ENCODE data around the gene G6PD. TPM values are rescaled to one million over a fixed set of nuclear protein-coding genes. Genes with fewer than 3 reads are reported as not detected.
"Not testable (repeated sequence)": the region's sequence is repeated elsewhere in the genome, so short reads cannot be mapped to it uniquely, and the experiment has no call there.

Gene G6PD
- polyA plus RNA-seq (ENCODE audit: insufficient read length in 12 of 12) = 10 to 100 TPM in 8 of 12 donors, 1 to 10 TPM in 3, not detected in 1; 8.5 to 41.0 (median 11.9) TPM
- long read RNA-seq, donor 1, partial matches to known transcripts = 0 of 4 reads
- long read RNA-seq, donor 1, other reads (novel, unspliced or antisense) = 0 of 4 reads
- long read RNA-seq, donor 2 = 0 reads
- long read RNA-seq, donor 3 = 0 reads
- long read RNA-seq, donor 4 = 0 reads
- long read RNA-seq, donor 5, partial matches to known transcripts = 0 of 1 reads
- long read RNA-seq, donor 5, other reads (novel, unspliced or antisense) = 0 of 1 reads
- long read RNA-seq, donor 6, partial matches to known transcripts = 0 of 1 reads
- long read RNA-seq, donor 6, other reads (novel, unspliced or antisense) = 0 of 1 reads
- long read RNA-seq, donor 7, partial matches to known transcripts = 0 of 2 reads
- long read RNA-seq, donor 7, other reads (novel, unspliced or antisense) = 0 of 2 reads
- long read RNA-seq, donor 8, partial matches to known transcripts = 0 of 4 reads
- long read RNA-seq, donor 8, other reads (novel, unspliced or antisense) = 0 of 4 reads
- long read RNA-seq, donor 9, partial matches to known transcripts = 0 of 2 reads
- long read RNA-seq, donor 9, other reads (novel, unspliced or antisense) = 0 of 2 reads
- long read RNA-seq, donor 10, partial matches to known transcripts = 7 of 10 reads
- long read RNA-seq, donor 10, other reads (novel, unspliced or antisense) = 0 of 10 reads
- long read RNA-seq, donor 11, partial matches to known transcripts = 0 of 2 reads
- long read RNA-seq, donor 11, other reads (novel, unspliced or antisense) = 0 of 2 reads

GRCh38 chrX:154546354-154547244 lies at the start of gene G6PD:
Gene G6PD, minus strand, starts transcription at chrX:154546846. Its CDS starts 691 bp downstream, at chrX:154546155.
- peak; percentile 25 for DNase-seq

GRCh38 chrX:154595559-154596249 lies 49.1 kb upstream of the G6PD start:
- no peak for DNase-seq

- no peak for DNase-seq
Observed at GRCh38 chrX:154594491-154594890, 47.8 kb upstream of the G6PD start.

- DNase-seq = no peak
Observed at GRCh38 chrX:154593201-154593600, 46.6 kb upstream of the G6PD start.

- no peak for DNase-seq
Observed at GRCh38 chrX:154592505-154592904, 45.9 kb upstream of the G6PD start.

DNA sequence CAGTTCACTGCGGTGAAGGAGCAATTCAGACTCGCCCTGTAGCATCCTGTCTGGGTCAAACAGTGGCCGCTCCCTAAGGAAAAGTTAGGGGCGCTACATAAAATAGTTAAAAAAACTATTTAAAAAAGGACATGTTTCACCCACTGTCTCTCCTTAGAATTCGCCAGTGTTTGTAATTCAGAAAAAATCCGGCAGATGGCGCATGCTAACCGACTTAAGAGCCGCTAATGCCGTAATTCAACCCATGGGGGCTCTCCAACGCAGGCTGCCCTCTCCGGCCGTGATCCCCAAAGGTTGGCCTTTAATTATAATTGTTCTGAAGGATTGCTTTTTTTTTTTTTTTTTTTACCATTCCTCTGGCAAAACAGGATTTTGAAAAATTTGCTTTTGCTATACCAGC lies 43.8 kb upstream of the G6PD start:
- not testable (repeated sequence) for DNase-seq

GRCh38 chrX:154584585-154585183 lies 38.0 kb upstream of the G6PD start, which contains the start of gene CTAG1A:
Gene CTAG1A, plus strand, starts transcription at chrX:154585133. Its CDS starts 74 bp downstream, at chrX:154585207.
- DNase-seq = not testable (repeated sequence)

DNA sequence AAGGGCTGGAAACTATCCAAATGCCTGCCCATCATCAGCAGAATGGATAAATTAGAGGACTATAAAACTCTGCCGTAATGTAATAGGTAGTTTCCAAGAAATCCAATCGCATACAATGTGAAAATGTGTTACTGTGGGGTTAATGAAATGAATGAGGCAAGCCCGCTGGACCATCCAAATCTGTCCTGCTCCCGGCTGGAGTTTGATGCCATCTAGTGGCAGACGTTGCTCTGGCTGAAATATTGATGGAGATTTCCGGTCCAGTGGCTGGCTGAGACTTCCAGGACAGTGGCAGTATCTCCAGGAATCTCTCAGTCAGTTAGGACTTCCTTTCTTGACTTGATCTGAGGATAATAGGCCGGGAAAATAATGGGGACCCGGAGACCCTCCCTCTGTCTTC lies 36.3 kb upstream of the G6PD start:
- not testable (repeated sequence) for DNase-seq

DNA sequence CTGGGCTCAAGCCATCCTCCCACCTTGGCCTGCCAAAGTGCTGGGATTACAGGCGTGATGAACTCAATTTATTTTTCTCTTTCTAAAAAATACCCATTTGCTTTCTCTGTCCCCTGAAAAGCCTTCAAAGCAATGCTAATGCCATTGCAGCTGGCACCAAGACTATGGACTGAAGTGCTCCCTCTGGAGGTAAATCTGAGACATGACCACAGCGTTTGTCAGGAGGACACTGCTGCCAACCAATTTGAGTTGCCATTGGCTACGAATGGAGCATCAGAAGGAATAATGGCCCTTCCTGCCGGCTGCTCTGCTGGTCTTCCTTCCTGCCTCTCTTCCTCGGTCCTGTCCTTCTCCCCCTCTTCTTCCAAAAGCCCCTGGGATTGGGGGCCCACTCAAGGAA lies 28.4 kb upstream of the G6PD start:
- DNase-seq = not testable (repeated sequence)

DNA sequence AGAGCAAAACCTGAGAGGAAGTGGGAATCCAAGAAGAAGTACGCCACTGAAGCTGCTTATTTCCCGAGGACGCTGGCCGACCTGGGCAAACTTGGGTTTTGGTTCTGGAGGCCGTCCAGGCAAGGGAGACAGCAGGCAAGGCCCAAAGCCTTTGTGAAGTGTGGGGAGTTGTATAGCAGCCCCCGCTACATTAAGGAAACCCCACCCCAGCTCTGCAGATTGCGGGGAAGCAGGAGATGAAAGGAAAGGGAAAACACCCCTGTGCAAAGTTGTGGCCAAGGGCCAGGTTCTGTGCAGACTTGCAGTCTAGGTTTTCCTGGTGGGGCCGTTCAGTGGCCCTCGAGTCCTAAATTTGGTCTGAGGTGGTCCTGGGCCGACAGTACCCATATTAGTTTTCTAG lies 26.4 kb upstream of the G6PD start:
- not testable (repeated sequence) for DNase-seq

GRCh38 chrX:154570361-154570760 lies 23.7 kb upstream of the G6PD start:
- not testable (repeated sequence) for DNase-seq

DNA sequence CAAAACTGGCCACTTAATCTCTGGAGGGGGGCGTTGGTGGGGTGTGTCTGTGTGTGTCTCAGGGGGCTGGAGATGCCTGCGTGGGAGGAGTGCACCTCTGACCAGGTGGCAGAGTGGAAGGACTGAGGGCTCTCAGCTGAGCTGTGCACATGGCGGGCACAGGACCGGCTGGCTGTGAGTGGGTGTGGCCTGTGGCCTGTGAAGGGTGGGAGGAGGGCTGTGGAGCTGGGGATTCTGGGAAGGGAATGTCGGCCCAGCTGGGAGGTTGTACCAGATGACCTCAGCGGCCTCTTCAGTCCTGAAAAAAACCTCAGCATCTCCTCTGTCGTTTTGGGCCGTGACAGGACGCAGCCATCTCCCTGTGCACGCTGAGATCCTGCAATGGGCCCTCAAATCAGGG lies 15.6 kb upstream of the G6PD start:
- not testable (repeated sequence) for DNase-seq

DNA sequence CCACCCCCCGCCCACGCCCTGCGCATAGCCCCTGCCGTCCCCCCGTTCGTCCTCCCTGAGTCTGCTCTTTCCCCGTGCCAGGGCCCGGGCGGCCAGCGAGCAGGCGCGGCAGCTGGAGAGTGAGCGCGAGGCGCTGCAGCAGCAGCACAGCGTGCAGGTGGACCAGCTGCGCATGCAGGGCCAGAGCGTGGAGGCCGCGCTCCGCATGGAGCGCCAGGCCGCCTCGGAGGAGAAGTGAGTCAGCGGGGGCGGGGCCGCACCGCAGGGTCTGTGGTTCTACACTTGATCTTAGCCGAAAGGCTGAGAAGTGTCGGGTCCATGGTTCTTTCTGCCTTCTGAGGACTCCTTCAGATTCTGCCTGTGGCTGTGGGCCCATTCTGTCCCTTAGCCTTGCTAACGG lies 13.7 kb upstream of the G6PD start:
- not testable (repeated sequence) for DNase-seq

DNA sequence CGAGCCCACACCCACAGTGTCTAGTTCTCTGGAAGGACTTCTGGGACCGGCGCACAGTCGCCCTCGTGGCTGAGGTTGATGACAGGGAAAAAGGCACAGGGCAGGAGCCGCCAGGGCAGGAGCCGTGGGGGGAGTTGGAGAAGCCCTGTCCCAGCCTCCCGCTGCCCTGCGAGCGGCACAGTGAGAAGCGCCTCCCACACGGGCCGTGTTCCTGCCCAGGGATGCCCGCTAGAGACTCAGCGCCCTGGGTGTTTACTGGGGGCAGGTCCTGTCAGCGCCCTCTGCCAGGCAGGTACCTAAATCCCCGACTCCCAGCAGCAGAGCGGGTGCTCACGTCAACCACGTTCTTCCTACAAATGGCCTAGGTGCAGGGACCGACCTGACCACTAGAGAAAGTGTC lies 12.2 kb upstream of the G6PD start:
- DNase-seq = not testable (repeated sequence)

GRCh38 chrX:154558060-154558690 lies 11.5 kb upstream of the G6PD start:
- DNase-seq = not testable (repeated sequence)

DNA sequence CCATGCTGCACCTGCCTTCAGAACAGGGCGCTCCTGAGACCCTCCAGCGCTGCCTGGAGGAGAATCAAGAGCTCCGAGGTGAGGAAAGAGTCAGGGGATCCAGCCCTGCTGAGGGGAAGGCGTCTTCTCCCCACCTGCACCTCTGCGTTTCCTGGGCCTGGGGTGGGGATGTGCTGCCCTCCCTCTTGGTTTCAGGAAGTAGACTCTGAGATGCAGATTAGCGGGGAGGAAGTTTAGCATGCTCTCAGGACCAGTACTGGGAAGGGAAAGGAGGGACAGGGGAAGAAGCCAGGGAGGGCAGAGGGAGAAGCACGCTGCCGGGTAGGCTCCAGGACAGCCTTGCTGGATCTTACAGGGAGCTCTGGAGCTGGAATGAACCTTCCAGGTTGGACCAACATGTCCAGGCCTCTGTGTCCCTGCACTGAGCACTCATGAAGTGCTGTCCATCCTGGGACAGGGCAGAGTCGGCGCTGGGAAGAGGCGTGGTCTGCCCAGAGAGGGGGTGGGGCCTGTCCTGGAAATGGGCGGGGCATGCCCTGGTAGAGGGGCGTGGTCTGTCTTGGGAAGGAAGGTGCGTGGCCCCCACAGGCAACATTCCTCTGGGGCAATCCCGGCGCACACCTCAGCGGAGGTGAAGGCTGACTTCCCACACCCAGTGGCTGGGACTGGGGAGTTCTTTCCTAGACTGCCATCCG lies 5.6 kb upstream of the G6PD start:
- DNase-seq = not testable (repeated sequence)

GRCh38 chrX:154549766-154550165 lies 3.1 kb upstream of the G6PD start:
- no peak for DNase-seq

- no peak for DNase-seq
Observed at GRCh38 chrX:154548028-154548316, 1.3 kb upstream of the G6PD start.

DNA sequence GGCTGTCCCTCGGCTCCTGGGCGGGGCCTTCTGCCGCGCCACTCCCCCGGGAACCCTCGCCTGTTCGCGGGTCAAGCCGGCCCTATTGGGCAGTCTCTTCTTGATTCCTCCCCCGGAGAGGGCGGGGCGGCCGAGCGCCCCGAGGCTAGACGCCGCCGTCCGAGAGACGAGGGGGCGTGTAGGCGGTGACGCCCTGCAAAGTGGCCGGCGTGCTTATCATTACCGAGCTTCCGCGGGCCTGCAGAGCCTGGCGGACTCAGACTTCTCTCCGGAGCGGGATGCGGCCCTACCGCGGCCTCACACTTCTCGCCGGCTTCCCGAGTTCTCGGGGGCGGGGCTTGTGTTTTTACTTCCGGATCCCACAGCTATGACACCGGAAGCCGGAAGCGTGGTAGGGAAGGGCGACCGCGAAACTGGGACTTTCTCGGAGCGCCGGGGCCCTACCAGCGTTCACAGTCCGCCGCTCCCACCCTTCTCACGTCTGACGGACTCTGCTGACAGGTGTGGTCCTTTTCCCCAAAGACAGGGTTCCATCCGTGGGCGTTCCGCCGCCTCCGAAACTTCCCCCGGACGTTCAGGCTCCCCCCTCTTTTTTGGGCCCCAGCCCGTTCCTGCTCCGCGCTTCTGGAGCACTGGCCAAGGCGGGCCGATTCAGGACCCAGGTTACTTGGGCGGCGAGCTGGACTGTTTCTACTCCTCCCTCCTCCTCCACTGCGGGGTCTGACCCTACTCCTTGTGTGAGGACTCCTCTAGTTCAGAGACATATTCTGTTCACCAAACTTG lies 790 bp upstream of the G6PD start, which contains the start of gene IKBKG:
TSS of gene IKBKG (plus strand) at position 376 of the 783 bp plus-strand sequence. CDS start 4,383 bp downstream, outside the sequence.
- peak; percentile 91 for DNase-seq

All from muscle of arm (tissue), 14 donors.